ENCODE results near the gene THRAP3. TPM values are rescaled to one million over a fixed set of nuclear protein-coding genes. Genes with fewer than 3 reads are reported as not detected.
A peak's percentile ranks its signal among the peaks of the same experiment; 100 is the strongest.

The THRAP3 gene
- polyA plus RNA-seq, 1 experiment = 76.0 TPM

GRCh38 chr1:36284061-36284460 lies 59.8 kb downstream of the THRAP3 start:
- no peak for TF ChIP-seq CTCF (IDR thresholded peaks at IDR 0.05; ENCODE audit: low read depth, low read length)
- Histone ChIP-seq H3K9me3 (ENCODE audit: control insufficient read depth, insufficient read depth, low read length) (no peaks in the 10 kb centered on the region), H3K27me3 (ENCODE audit: control insufficient read depth, insufficient read depth, low read length) (no peaks in the 10 kb centered on the region), H3K27ac (ENCODE audit: low read depth, low read length) (no peak overlapping the region), H3K4me3 (ENCODE audit: low read depth, low read length) (no peak overlapping the region)
- ChIA-PET CTCF (interaction anchor here (1.2 to 5.5 kb wide), 5 partner anchors 12 to 134 kb away, joined by 3 to 21 read pairs (median 10); partner anchors contain the start of genes THRAP3 and TRAPPC3), POLR2A (no interaction called here)
- no peak for DNase-seq (ENCODE audit: low read depth, low spot score)

- DNase-seq (ENCODE audit: low read depth, low spot score) = no peak
- ChIA-PET POLR2A (no interaction called here), CTCF (interaction anchor here (1.4 to 5.5 kb wide), 18 partner anchors 12 to 184 kb away, joined by 3 to 62 read pairs (median 14); partner anchors contain the start of gene TRAPPC3)
- Histone ChIP-seq H3K9me3 (ENCODE audit: control insufficient read depth, insufficient read depth, low read length) (no peaks in the 10 kb centered on the region), H3K27ac (ENCODE audit: low read depth, low read length) (no peak overlapping the region), H3K27me3 (ENCODE audit: control insufficient read depth, insufficient read depth, low read length) (no peaks in the 10 kb centered on the region), H3K4me3 (ENCODE audit: low read depth, low read length) (no peak overlapping the region)
- no peak for TF ChIP-seq CTCF (IDR thresholded peaks at IDR 0.05; ENCODE audit: low read depth, low read length)
These were observed 60.3 kb downstream of the THRAP3 start for GRCh38 chr1:36284517-36284916.

- DNase-seq (ENCODE audit: low read depth, low spot score) = peak; percentile 81
- H3K27me3 ChIP-seq (ENCODE audit: control insufficient read depth, insufficient read depth, low read length) = no peaks in the 10 kb centered on the region
- no peak overlapping the region for H3K27ac ChIP-seq (ENCODE audit: low read depth, low read length)
- no peaks in the 10 kb centered on the region for H3K9me3 ChIP-seq (ENCODE audit: control insufficient read depth, insufficient read depth, low read length)
- TF ChIP-seq CTCF (IDR thresholded peaks at IDR 0.05; ENCODE audit: low read depth, low read length) = peak; percentile 74
- POLR2A ChIA-PET = interaction anchor here (0.6 to 1.0 kb wide), 4 partner anchors 38 to 136 kb away, joined by 3 to 8 read pairs (median 4); partner anchors contain the start of genes EVA1B, MAP7D1 and TRAPPC3
- no peak overlapping the region for H3K4me3 ChIP-seq (ENCODE audit: low read depth, low read length)
- CTCF ChIA-PET = interaction anchor here (0.6 to 4.2 kb wide), 61 partner anchors 9 to 277 kb away, joined by 3 to 62 read pairs (median 4); partner anchors contain the start of genes MAP7D1, SH3D21, THRAP3 and TRAPPC3
These were observed 61.3 kb downstream of the THRAP3 start for GRCh38 chr1:36285443-36286101.

- Histone ChIP-seq H3K27me3 (ENCODE audit: control insufficient read depth, insufficient read depth, low read length) (no peaks in the 10 kb centered on the region), H3K9me3 (ENCODE audit: control insufficient read depth, insufficient read depth, low read length) (no peaks in the 10 kb centered on the region), H3K27ac (ENCODE audit: low read depth, low read length) (no peak overlapping the region), H3K4me3 (ENCODE audit: low read depth, low read length) (no peak overlapping the region)
- ChIA-PET POLR2A (interaction anchor here (0.6 kb wide), 2 partner anchors 13 to 137 kb away, joined by 4 to 5 read pairs; no protein-coding TSS in a partner anchor), CTCF (interaction anchor here (1.0 to 4.2 kb wide), 12 partner anchors 13 to 187 kb away, joined by 3 to 62 read pairs (median 8); partner anchors contain the start of gene TRAPPC3)
- DNase-seq (ENCODE audit: low read depth, low spot score) = no peak
- no peak for TF ChIP-seq CTCF (IDR thresholded peaks at IDR 0.05; ENCODE audit: low read depth, low read length)
These were observed 62.6 kb downstream of the THRAP3 start for GRCh38 chr1:36286802-36287201.

GRCh38 chr1:36287595-36287994 lies 63.4 kb downstream of the THRAP3 start:
- no peak for DNase-seq (ENCODE audit: low read depth, low spot score)
- Histone ChIP-seq H3K27ac (ENCODE audit: low read depth, low read length) (no peak overlapping the region), H3K9me3 (ENCODE audit: control insufficient read depth, insufficient read depth, low read length) (no peaks in the 10 kb centered on the region), H3K4me3 (ENCODE audit: low read depth, low read length) (no peak overlapping the region), H3K27me3 (ENCODE audit: control insufficient read depth, insufficient read depth, low read length) (no peaks in the 10 kb centered on the region)
- ChIA-PET POLR2A (no interaction called here), CTCF (interaction anchor here (0.8 to 4.2 kb wide), 9 partner anchors 12 to 188 kb away, joined by 3 to 62 read pairs (median 7); partner anchors contain the start of gene TRAPPC3)
- TF ChIP-seq CTCF (IDR thresholded peaks at IDR 0.05; ENCODE audit: low read depth, low read length) = no peak
